Panc1 (cell line): Measurements from ENCODE around the gene GLTP. TPM values are rescaled to one million over a fixed set of nuclear protein-coding genes. Genes with fewer than 3 reads are reported as not detected.

Experiments
- ATAC-seq: fragments of 200-7000 bp; cut with Tn5 transposase; 2 replicates; pipeline ENCODE4 v1.9.1; 2020; ENCODE audit warnings: mild to moderate bottlenecking, moderate library complexity
- BruUV-seq: library from RNA; stranded (reverse); fragments of 400-500 nt; replicated peaks from 2 replicates; lab custom pipeline; 2021; lab: Mats Ljungman, UMichigan
- CTCF ChIA-PET: fragments of 300-600 bp; sonication (Branson Sonifier 250); formaldehyde crosslinking; loops from one replicate; lab custom pipeline; 2022; ENCODE audit warnings: antibody characterized with exemption; lab: Charles Lee
- POLR2A ChIA-PET: fragments of 300-600 bp; sonication (Branson Sonifier 250); formaldehyde crosslinking; loops from one replicate; lab custom pipeline; 2022; ENCODE audit warnings: antibody characterized with exemption; lab: Charles Lee
- DNase-seq: peaks from one replicate; pipeline ENCODE4 v3.0.0-alpha.2; 2010; ENCODE audit warnings: low read depth, low spot score
- H3K27ac ChIP-seq: 2 replicates; pipeline ENCODE4 v1.5.1; 2011; ENCODE audit warnings: mild to moderate bottlenecking, low read length, inconsistent platforms
- H3K27me3 ChIP-seq: fragments of 200-500 bp; sonication (Bioruptor generic); 2 replicates; pipeline ENCODE4 v1.6.0; 2014; ENCODE audit warnings: low read length, inconsistent platforms; ENCODE audit not compliant: control insufficient read depth, insufficient read depth
- H3K36me3 ChIP-seq: fragments of 200-500 bp; sonication (Bioruptor generic); 2 replicates; pipeline ENCODE4 v1.5.1; 2014; ENCODE audit warnings: inconsistent platforms, mild to moderate bottlenecking, low read length, moderate library complexity; ENCODE audit not compliant: control insufficient read depth, insufficient read depth
- H3K4me1 ChIP-seq: 2 replicates; pipeline ENCODE4 v1.5.1; 2011; ENCODE audit warnings: inconsistent platforms, mild to moderate bottlenecking, low read length, moderate library complexity; ENCODE audit not compliant: control insufficient read depth, insufficient read depth
- H3K4me3 ChIP-seq, 2 experiments: 2 replicates each; pipeline ENCODE4 v1.5.1; 2011 to 2012; ENCODE audit warnings: low read depth in 2 of 2, low read length in 2 of 2, mild to moderate bottlenecking in 2 of 2, inconsistent platforms in 1 of 2, moderate library complexity in 1 of 2
- H3K9me3 ChIP-seq: fragments of 200-500 bp; sonication (Bioruptor generic); 2 replicates; pipeline ENCODE4 v1.5.1; 2014; ENCODE audit warnings: low read depth, mild to moderate bottlenecking, inconsistent platforms, low read length, moderate library complexity; ENCODE audit not compliant: control insufficient read depth, insufficient read depth
- POLR2AphosphoS5 ChIP-seq: IDR thresholded peaks from 2 replicates; pipeline ENCODE4 v1.6.1; 2012; ENCODE audit warnings: mild to moderate bottlenecking, low read depth, low read length, moderate library complexity
- SIN3A ChIP-seq: IDR thresholded peaks from 2 replicates; pipeline ENCODE4 v1.6.1; 2012; ENCODE audit warnings: low read depth, mild to moderate bottlenecking, low read length, moderate library complexity, borderline replicate concordance; ENCODE audit not compliant: insufficient read depth
- TCF7L2 ChIP-seq: IDR thresholded peaks from 2 replicates; pipeline ENCODE4 v1.6.1; 2011; ENCODE audit warnings: mild to moderate bottlenecking, low read depth, low read length, inconsistent platforms
- in situ Hi-C: cut with HindIII; loops from 2 replicates; pipeline ENCODE4 v1.10.0; 2016; ENCODE audit warnings: low sequenced_read_pairs, low pct_unique_long_range_greater_than_20kb
- intact Hi-C: fragments of 100-400 bp; cut with micrococcal nuclease; formaldehyde crosslinking; loops from one replicate; pipeline ENCODE4 v1.10.0; 2022; ENCODE audit not compliant: unreplicated experiment
- total RNA-seq: library from RNA; stranded (reverse); gene quantifications from one replicate; pipeline ENCODE4 v1.2.1, GENCODE V29; 2021; ENCODE audit not compliant: unreplicated experiment
- TF ChIP-seq, protein P1 (sequence below): fragments of 450-650 bp; IDR thresholded peaks from 2 replicates; pipeline ENCODE4 v1.5.1; 2017; ENCODE audit warnings: mild to moderate bottlenecking
- TF ChIP-seq, protein P2 (sequence below), 2 experiments: IDR thresholded peaks; 2 replicates each; pipeline ENCODE4 v1.6.1; 2011 to 2012; ENCODE audit warnings: low read depth in 2 of 2, control low read depth in 1 of 2, low read length in 1 of 2, mild to moderate bottlenecking in 1 of 2, moderate library complexity in 1 of 2; ENCODE audit not compliant: insufficient read depth in 1 of 2

GLTP gene
- total RNA-seq, 1 experiment from 2014 or later: 24.8 TPM

DNA sequence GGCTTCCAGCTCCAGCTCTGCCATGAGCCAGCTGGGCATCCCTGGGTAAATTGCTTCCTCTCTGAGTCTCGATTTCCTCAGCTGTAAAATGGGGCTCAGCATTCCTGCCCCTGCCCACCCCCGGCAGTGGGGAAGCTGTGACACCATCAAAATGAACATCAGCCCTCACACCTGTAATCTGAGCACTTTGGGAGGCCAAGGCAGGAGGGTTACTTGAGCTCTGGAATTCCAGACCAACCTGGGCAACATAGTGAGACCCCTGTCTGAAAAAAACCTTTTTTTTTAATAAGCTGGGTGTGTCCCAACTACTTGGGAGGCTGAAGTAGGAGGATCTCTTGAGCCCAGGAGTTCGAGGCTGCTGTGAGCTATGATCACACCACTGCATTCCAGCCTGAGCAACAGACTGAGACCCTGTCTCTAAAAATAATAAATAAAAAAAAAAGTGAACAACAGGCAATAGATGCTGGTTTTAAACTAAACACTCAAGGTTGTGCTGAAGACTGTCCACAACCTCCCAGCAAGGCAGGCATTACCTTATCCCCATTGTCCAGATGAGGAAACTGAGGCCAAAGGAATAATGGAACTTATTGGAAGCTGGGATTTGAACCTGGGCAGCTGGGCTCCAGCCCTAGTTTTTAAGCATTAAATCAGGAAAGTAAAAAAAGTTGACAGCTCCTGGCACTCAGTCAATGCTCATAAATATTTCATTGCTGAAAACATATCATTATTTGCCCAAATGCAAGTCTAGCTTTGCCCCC is 51.4 kb downstream of the GLTP start:
- BruUV-seq: no TSS peak
- Histone ChIP-seq H3K36me3 (no peaks in the 10 kb centered on the region), H3K4me3 (no peak overlapping the region), H3K4me1 (no peaks in the 10 kb centered on the region), H3K27ac (no peak overlapping the region), H3K9me3 (no peaks in the 10 kb centered on the region), H3K27me3 (no peaks in the 10 kb centered on the region)
- DNase-seq: no peak
- POLR2A ChIA-PET: no interaction called here
- in situ Hi-C loops (no loop called here), intact Hi-C loops (no loop called here)
- CTCF ChIA-PET: interaction anchor here (0.6 to 0.9 kb wide), 2 partner anchors 22 to 264 kb away, joined by 3 to 7 read pairs; no protein-coding TSS in a partner anchor
- ATAC-seq: no peak
- no peak for TF ChIP-seq TCF7L2
- TF ChIP-seq, protein P1, sequence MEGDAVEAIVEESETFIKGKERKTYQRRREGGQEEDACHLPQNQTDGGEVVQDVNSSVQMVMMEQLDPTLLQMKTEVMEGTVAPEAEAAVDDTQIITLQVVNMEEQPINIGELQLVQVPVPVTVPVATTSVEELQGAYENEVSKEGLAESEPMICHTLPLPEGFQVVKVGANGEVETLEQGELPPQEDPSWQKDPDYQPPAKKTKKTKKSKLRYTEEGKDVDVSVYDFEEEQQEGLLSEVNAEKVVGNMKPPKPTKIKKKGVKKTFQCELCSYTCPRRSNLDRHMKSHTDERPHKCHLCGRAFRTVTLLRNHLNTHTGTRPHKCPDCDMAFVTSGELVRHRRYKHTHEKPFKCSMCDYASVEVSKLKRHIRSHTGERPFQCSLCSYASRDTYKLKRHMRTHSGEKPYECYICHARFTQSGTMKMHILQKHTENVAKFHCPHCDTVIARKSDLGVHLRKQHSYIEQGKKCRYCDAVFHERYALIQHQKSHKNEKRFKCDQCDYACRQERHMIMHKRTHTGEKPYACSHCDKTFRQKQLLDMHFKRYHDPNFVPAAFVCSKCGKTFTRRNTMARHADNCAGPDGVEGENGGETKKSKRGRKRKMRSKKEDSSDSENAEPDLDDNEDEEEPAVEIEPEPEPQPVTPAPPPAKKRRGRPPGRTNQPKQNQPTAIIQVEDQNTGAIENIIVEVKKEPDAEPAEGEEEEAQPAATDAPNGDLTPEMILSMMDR: no peak
- TF ChIP-seq SIN3A: no peak
- no peak for TF ChIP-seq POLR2AphosphoS5
- TF ChIP-seq, protein P2, sequence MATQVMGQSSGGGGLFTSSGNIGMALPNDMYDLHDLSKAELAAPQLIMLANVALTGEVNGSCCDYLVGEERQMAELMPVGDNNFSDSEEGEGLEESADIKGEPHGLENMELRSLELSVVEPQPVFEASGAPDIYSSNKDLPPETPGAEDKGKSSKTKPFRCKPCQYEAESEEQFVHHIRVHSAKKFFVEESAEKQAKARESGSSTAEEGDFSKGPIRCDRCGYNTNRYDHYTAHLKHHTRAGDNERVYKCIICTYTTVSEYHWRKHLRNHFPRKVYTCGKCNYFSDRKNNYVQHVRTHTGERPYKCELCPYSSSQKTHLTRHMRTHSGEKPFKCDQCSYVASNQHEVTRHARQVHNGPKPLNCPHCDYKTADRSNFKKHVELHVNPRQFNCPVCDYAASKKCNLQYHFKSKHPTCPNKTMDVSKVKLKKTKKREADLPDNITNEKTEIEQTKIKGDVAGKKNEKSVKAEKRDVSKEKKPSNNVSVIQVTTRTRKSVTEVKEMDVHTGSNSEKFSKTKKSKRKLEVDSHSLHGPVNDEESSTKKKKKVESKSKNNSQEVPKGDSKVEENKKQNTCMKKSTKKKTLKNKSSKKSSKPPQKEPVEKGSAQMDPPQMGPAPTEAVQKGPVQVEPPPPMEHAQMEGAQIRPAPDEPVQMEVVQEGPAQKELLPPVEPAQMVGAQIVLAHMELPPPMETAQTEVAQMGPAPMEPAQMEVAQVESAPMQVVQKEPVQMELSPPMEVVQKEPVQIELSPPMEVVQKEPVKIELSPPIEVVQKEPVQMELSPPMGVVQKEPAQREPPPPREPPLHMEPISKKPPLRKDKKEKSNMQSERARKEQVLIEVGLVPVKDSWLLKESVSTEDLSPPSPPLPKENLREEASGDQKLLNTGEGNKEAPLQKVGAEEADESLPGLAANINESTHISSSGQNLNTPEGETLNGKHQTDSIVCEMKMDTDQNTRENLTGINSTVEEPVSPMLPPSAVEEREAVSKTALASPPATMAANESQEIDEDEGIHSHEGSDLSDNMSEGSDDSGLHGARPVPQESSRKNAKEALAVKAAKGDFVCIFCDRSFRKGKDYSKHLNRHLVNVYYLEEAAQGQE (IDR thresholded peaks at IDR 0.05; ENCODE audit: insufficient read depth in 1 of 2, low read depth in 2 of 2, low read length in 1 of 2): no peak

DNA sequence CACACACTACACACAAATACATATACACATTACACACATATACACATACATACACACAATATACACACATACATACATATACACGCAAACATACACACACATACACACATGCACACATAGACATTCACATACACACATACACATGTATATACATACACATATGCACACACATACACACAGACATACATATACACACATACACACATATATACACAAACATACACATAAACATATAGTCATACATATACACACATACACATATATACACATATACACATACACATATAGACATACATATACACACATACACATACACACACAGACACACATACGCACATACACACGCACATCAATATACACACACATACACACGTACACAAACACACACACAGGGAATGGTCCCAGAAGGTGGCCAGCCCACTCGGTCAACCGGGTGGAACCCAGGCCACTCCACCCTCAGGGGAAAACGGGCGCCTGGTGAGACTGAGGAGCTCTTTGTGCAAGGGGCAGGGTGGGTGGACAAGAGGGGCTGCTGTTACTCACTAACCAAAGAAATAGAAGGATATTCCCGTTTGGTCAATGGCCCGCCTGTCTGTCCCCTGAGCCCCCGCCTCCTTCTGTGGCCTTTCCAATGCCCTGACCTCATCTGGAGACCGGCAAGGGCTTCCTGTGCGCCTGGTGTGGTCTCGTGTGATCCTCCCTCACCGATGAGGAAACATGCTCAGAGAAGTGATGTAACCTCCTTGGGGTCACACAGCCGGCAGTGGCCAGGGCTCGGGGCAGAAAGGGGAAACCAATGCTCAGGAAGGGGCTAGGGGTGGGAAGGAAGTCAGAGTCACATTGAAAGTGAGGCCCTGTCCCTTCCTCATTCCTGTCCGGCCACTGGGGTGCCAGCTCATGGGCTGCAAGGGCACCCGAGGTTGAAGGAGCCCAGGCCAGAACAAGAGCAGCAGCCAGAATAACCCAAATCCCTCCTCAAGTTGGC is 52.5 kb downstream of the GLTP start:
- no peak for ATAC-seq
- Histone ChIP-seq H3K9me3 (no peaks in the 10 kb centered on the region), H3K36me3 (no peaks in the 10 kb centered on the region), H3K4me1 (peaks cover 2% of the 10 kb centered on the region; the same call in 1 of the 2 replicates), H3K4me3 (no peak overlapping the region), H3K27ac (no peak overlapping the region), H3K27me3 (no peaks in the 10 kb centered on the region)
- intact Hi-C loops (no loop called here), in situ Hi-C loops (no loop called here)
- ChIA-PET CTCF (interaction anchor here (0.6 to 0.9 kb wide), 2 partner anchors 21 to 263 kb away, joined by 3 to 7 read pairs; no protein-coding TSS in a partner anchor), POLR2A (no interaction called here)
- BruUV-seq: no TSS peak
- DNase-seq: no peak
- TF ChIP-seq SIN3A (no peak), POLR2AphosphoS5 (no peak), TCF7L2 (no peak)
- TF ChIP-seq, protein P2 (IDR thresholded peaks at IDR 0.05; ENCODE audit: insufficient read depth in 1 of 2, low read depth in 2 of 2, low read length in 1 of 2): no peak
- TF ChIP-seq, protein P1: no peak
